GM04503 (cell line): ENCODE measurements around the gene ME3.

Source experiments
- DNase-seq: peaks from one replicate; pipeline ENCODE4 v3.0.0-alpha.2; 2012; ENCODE audit warnings: low read depth

Gene ME3

GRCh38 chr11:86487671-86488070 is 184.7 kb downstream of the ME3 start:
- no peak for DNase-seq

GRCh38 chr11:86486261-86487030 is 186.0 kb downstream of the ME3 start:
- DNase-seq: no peak

GRCh38 chr11:86484795-86485166 is 187.6 kb downstream of the ME3 start:
- DNase-seq: no peak

GRCh38 chr11:86483940-86484794 is 188.2 kb downstream of the ME3 start:
- DNase-seq: peak; percentile 98

GRCh38 chr11:86483610-86483939 is 188.8 kb downstream of the ME3 start:
- DNase-seq: no peak

- no peak for DNase-seq
Measured at GRCh38 chr11:86482692-86483091, 189.7 kb downstream of the ME3 start.

GRCh38 chr11:86481399-86481798 is 191.0 kb downstream of the ME3 start:
- no peak for DNase-seq

GRCh38 chr11:86478348-86478747 is 194.1 kb downstream of the ME3 start:
- DNase-seq: no peak

GRCh38 chr11:86477495-86478155 is 194.8 kb downstream of the ME3 start:
- no peak for DNase-seq

GRCh38 chr11:86476109-86476861 is 196.1 kb downstream of the ME3 start:
- no peak for DNase-seq

- DNase-seq: no peak
Measured at GRCh38 chr11:86475027-86475426, 197.4 kb downstream of the ME3 start.

GRCh38 chr11:86473991-86474833 is 198.2 kb downstream of the ME3 start:
- no peak for DNase-seq

GRCh38 chr11:86469491-86470388 is 202.7 kb downstream of the ME3 start:
- no peak for DNase-seq

GRCh38 chr11:86468169-86468568 is 204.2 kb downstream of the ME3 start:
- no peak for DNase-seq

GRCh38 chr11:86464509-86465221 is 207.8 kb downstream of the ME3 start:
- DNase-seq: no peak

- no peak for DNase-seq
Measured at GRCh38 chr11:86463955-86464354, 208.5 kb downstream of the ME3 start.

- DNase-seq: no peak
Measured at GRCh38 chr11:86463120-86463519, 209.3 kb downstream of the ME3 start.

GRCh38 chr11:86461892-86462291 is 210.5 kb downstream of the ME3 start:
- DNase-seq: no peak
